ELF-1 (cell line): ENCODE results near the gene HERC2.
"Not testable (repeated sequence)": the region's sequence is repeated elsewhere in the genome, so short reads cannot be mapped to it uniquely, and the experiment has no call there.

Experiments used
- DNase-seq: peaks from one replicate; pipeline ENCODE4 v3.0.0-alpha.2; 2016; ENCODE audit warnings: low read depth, low spot score

Gene HERC2

DNA sequence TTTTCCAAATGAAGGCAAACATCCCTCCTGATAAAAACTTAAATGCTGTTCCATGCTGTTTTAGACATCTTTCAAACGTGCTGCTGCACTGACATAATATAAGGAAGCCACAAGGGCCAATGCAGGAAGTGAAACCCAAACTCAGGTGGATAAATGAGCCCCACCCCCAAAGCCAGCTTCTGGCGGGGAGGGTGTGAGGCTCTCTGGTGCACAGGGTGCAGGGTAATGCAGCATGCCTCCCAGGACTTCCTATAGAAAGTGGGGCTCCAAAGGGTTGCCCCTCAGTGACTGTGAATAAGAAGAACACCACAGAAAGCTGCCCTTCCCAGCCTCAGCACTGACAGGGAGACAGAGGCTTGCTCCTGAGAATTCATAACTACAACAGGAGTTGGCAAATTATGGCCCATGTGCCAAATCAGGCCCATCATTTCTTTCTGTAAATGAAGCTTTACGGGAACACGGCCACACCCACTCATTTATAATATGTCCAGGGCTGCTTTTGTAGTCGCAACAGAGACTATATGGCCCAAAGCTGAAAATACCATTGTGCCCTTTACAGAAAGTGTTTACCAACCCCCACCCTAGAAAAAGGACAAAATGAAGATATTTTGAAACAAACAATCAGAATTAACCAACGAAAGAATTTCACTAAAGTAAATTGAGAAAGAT, 185.6 kb downstream of the HERC2 start:
- DNase-seq, result not testable (repeated sequence)

DNA sequence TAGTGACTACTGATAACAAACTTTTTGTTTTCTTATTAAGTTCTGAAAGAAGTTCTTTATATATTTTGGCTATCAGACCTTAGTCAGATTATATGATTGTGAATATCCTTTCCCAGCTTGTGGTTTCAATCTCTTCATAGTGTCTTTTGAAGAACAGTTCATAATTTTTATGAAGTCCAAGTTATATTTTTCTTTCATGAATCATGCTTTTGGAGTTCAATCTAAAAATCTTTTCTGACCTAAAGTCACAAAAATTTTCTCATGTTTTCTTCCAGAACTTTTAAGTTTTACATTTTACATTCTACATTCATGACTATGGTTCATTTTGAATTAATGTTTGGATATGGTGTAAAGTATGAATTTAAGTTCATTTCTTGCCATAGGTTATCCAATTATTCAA, 188.7 kb downstream of the HERC2 start:
- DNase-seq, result no peak

DNA sequence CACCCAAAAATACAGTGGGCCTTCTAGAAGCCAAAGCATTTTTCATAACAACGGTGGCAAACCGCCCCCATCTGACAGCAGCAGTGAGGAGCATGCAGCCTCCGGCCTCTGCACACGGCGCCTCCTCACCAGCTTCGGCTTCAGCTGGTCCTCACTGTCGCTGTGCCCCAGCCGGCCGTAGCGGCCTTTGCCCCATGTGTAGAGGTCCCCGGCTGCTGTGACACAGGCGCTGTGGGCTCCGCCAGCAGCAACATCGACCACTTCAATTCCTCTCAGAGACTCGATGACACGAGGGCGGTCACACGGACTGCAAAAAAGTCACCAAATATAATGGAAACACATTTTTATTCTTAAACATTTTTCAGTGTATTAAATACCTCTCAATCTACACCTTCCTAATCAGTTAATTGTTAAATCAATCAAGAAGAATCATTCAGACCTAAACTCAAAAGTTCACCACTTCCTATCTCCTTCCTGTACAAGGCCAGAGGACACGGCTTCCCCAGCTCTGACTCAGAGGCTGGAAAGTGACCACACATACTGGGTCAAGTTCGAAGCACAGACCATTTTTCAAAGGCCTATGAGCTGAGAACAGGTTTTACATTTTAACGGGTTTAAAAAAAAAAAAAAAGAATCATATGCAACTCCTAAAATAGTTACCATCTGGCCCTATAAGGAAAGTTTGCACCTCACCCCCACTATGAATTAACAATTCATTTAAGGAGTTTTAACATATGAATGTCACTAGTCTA, 189.3 kb downstream of the HERC2 start:
- DNase-seq, result no peak

DNA sequence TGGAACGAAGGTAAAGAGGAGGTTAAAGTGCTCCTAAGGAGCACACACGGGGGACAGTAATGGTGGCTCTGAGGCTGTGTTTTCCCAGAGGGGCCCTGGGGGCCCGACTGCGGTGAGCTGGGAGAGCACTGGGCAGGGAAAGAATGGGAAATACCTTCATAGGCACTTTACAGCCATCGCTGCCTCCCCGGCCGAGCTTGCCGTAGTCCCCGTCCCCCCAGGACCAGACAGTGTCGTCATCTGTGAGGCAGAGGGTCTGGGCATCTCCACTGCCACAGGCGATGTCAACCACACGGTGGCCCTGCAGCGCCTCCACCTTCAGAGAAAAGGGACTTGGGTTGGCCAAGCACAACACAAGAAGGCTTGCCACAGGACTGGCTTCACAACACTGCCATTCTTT, 190.0 kb downstream of the HERC2 start:
- no peak for DNase-seq

DNA sequence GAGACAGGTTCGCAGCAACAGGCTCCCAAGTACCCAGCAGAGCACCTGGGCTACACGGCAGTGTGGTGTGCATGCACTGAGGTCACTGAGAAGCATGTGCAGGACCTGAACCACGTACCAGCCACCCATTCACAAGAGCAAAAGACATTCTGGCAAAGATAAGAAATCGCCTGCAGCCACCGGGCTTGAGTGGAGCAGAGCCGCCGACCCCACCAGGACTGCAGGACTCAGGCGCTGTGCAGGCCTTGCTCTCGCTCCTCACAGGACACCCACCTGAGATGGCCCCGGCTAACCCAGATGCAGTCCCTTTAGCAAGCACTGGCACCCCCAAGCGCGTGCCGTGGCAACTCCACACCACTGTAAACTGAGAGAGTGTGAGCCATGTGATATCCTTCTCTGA, 190.6 kb downstream of the HERC2 start:
- DNase-seq, result no peak

DNA sequence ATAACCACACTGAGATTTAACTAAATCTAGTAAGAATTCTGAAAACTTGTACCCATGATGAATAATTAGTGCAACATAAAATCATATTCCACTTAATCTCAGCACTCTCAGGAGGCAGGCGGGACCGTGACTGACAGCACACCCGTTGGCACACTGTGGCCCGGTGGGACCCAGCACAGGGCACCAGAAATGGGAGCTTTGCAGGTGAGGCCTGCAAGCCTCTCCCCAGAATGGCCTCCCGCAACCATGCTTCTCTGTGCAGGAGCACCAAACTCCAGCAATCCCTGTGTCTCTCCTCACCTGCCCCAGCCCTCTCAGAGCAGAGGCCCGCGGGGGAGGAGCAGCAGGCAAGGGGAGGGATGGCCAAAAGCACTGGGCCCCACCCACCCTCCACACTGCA, 191.3 kb downstream of the HERC2 start:
- no peak for DNase-seq

DNA sequence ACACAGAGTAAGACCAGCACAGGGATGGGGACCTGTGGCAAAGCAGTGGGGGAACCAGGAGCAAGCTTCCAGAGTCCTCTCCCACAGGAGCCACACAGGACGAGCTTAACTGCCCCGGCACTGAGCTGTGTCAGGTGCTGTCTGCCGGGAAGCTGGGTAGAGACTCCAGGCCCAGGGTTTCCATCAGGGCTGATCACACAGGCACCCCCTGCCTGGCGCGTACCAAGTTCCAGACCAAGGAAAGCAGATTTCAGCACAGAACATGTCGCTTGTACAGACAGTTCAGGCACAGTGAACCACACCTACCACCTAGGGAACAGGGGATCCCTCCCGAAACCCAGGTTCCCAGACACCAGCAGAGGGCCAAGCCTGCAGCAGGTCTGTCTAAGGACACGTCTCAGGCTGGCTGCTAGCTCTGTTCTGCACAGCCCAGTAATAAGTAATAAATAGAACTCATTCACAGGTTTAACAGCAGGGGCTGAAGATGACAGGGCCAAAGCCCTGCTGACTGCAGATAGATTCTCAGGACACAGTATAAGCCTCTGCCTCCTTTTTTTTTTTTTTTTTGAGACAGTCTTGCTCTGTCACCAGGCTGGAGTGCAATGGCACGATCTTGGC, 192.6 kb downstream of the HERC2 start:
- no peak for DNase-seq

DNA sequence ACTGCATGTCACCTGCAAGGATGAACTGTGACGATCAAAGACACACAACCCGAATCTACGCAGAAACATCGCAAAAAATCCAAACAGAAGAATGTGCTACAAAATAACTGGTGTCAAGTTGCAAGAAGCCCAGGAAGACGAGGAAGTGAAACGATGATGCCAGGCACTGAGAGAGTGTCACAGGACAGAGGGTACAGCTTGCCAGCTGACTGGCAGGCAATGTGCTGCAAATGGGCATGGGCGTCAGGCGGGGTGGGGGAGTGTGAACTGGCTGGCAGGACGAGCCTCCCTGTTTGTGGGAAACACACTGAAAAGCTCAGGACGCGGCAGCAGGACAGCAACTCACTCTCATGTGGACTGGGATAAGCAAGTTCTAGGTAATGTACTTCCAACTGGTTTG, 193.9 kb downstream of the HERC2 start:
- DNase-seq, result no peak

DNA sequence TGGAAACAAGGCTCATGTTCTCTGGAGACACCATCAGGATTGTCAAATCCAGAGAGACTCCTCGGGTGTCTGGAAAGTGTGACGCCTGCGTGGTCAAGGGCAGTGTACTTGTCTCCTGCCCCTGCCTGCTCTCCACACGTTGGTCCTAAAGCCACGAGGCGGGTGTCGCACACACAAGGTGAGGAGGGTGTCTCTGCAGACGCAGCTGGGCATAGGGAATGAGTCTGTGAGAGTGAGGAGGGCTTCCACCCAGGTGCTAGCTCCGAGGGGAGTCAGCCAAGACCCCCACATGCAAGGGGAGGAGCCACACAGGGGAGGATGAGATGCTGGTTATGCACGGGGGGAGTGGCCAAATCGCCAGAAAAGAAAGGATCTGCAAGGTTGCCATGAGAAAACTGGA, 194.9 kb downstream of the HERC2 start:
- no peak for DNase-seq

DNA sequence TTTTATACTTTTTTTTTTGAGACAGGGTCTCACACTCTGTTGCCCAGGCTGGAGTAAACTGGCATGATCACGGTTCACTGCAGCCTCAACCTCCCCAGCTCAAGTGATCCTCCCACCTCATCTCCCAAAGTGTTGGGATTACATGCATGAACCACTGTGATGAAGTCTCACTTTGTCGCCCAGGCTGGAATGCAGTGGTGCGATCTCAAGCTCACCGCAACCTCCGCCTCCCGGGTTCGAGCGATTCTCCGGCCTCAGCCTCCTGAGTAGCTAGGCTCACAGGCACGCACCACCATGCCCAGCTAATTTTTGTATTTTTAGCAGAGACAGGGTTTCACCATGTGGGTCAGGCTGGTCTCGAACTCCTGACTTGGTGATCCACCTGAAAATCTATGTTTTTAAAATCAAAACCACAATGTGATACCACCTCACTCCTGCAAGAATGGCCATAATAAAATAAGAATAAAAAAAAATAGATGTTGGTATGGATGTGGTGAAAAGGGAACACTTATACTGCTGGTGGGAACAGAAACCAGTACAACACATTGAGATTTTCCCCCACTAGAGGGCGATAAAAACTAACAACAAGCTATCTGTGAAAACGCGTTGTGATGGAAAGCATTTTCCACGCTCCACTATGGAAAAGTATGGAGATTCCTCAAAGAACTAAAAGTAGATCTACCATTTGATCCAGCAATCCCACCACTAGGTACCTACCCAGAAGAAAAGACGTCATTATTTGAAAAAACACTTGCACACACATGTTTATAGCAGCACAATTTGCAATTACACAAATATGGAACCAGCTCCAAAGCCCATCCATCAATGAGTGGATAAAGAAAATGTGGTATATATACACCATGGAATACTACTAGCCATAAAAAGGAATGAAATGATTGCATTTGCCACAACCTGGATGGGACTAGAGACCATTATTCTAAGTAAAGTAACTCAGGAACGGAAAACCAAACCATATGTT, 196.0 kb downstream of the HERC2 start:
- DNase-seq, result peak; percentile 21

DNA sequence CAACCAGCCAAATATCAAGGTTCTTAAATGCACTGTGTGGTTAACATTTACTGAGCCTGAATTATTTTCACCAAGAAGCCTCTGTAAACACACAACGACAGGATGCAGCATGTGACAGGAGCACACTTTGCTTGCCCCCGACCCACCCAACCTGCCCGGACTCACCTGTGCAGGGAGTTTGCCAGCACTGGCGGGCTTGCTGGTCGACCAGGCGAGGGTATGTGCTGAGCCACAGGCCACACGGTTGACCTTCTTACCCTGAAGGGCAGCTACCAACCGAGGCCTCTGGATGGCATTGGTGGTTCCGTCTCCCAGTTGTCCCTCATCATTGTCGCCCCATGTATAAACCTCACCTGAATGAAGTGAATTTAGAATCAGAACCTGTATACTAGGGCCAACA, 197.1 kb downstream of the HERC2 start:
- DNase-seq, result no peak

DNA sequence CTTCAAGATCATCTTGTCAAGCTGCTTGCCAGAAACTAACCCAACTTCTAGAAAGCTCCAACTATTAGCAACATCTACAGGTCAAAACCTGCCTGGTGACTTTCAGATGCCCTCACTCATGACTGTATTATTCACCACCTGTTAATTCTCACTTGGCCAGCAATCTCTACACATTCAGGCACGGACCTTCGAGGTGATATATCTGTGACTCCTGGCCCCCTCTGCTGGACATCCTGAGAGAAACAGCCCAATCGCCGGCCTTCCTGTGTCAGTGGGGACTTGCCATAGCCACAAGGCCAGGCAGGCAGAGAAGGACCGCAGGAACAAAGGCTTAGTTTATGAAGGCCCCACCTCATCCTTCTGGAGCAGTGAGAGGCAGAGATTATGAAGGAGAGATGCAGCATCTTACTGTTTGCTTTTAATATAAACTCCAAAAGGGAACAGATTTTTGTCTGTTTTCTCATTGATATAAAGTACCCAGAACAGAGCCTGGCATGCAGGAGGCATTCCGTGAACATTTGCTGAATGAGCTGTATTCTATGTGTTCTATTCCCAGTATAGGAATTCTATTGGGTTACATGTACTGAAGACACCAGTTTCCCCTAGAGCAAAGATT, 198.5 kb downstream of the HERC2 start:
- peak; percentile 85 for DNase-seq

DNA sequence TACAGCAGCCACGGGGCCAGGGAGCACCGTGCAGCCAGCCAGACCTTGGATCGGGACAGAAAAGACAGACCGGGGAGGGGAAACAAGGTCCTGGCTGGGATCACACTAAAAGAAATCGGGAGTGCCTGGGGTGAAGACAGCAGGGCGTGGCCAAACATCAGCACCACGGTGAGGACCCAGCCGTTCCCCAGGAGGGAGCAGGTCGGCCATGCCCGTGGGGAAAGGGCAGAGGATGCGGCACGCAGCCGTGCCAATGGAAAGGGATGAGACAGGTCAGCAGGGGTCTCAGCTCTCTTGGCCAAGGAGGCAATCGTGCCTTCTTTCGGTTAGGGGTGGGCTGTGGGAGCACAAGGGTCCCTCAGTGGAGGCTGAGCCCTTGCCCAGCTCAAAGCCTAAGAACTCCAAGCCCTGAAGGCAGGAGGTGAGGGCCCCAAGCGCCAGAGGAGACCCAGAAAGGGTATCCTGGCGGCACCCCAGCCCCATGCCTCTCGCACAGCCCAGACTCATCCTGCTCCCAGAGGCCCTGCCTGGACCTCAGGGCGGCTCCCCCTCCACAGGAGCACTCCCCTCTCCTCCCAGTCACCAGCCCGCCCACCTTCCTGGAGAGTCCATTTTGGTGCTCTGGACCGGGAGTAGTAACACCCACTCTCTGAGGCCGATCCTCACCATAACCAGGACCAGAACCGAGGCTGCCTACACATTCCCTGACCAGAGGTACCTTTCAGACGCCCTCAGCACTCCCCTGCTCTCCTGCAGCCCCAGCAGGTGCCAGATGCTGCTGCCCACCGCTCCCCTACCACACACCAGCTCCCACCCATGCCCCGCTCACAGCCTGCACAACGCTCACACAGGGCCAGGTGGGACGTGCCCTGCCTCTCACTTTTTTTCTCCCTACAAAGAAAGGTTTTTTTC, 199.7 kb downstream of the HERC2 start:
- no peak for DNase-seq

DNA sequence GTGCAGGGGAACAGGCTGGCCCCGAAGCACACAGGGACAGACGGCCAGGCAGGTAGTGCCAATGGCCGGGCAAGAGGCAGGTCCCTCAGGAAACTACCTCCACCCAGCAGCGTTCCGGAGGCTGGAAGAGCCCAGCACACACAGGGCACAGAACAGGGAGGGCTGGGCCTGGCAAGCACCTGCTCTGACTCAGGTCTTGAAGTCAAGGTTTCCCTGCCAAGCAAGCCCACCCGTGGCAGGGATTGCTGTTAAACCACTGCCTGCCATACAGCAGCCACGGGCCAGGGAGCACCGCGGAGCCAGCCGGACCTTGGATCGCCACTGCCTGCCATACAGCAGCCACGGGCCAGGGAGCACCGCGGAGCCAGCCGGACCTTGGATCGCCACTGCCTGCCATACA, 200.4 kb downstream of the HERC2 start:
- not testable (repeated sequence) for DNase-seq

DNA sequence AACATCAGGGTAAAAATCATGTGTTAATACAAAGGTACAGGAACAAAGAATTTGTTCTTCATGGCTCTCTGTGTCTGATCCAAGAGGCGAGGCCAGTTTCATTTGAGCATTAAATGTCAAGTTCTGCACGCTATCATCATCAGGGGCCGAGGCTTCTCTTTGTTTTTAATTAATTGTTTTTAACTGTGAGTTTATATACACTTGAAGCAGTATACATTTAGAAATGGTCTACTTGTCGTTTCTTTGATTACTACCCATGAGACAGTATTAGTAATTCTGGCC, 201.7 kb downstream of the HERC2 start:
- no peak for DNase-seq

DNA sequence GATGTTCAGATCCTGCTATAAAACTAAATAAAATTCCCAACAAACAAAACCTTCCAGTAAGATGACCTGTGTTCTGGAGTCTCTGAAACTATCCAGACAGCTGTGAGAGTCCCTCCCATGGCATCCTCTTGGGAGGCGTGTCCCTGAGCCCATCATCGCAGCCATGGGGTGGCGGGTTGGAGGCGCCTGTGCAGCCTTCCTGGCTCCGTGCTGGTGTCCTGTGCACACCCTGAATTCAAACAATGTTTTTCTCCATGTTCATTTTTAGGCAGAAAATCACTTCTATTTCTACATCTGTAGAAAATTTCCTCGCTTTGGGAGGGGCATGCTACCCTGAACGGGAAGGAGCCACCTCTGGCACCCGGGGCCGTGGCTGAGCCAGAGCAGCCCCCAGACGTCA, 203.4 kb downstream of the HERC2 start:
- no peak for DNase-seq

DNA sequence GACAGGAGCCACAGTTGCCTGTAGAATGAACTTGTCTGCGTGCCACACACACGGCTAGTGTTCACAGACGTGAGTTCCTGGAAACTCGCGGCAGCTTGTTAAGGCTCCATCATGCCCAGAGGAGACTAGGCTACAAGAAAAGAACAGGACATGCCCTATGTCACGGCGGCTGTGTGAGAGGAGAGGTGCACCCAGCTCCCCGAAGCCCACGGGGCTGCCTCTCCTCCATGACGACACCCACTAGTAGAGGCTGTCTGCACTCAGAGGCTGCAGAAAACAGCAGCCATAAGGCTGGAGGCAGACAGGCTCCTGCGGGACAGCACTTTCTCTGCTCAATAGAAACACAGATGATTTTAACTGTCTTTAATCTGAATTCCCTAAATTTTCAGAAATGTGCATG, 203.9 kb downstream of the HERC2 start:
- DNase-seq, result no peak

DNA sequence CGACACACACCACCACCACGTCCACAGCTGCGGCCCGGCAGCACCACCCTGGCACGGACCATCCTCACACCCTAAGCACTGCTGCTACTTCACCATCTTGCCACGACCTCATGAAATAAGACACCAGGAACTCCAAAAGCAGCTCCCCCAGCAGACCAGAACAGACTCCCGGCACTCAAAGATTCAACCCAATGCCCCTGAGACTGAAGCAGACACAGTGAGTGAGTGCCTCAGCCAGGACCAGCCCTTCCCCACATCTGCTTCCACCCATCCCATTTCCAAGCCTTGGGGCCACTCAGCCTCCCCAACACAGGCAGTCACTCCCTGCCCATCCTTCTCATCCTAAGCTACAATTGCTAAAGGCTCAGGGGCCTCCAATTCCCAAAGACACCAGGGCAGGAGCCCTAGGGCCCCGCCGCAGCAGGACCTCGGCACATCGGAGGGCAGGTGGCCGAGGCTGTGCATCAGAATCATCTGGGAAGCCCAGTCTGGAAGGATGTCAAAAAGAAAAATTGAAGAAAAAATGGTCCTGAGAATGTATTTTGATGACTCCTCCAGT, 204.5 kb downstream of the HERC2 start:
- no peak for DNase-seq

DNA sequence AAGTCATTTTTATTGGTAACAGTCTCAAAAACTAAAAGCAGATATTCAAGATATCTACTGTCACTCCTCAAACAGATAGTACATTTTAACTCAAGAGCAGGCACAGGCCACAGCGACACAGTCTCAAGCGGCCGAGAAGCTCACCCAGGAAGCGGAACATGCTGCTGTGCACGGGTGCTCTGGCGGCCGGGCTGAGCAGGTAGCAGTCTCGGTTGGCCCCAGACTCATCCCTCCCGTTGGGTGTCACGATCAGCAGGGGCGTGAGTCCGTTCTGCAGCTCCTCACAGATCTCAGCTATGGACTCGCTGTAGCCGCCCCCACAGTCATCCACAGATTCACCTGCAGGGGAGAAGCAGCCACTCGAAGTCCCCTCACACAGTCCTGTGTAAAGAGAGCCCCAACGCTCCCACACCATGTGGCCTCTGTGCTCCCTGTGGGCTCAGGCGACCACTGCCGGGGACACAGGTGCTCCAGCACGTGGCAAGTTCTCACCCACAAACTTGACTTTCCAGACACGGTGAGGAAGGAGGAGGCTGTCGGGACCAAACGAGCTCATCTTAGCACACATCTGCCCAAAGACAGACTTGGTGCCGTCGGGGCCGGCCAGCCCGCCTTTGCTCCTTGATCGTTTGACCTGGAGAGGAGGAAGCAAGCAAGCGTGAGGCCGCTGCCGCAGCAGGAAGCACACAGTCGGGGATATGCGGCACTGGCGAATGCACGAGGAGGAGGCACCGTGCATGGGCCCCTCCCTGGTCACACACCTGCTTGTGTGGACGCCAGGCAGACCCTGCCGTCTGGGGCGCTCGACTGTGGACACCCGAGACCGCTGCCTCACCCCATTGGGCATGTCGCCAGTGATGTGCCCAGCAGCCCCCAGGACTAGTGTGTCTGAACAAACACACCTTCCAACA, 205.2 kb downstream of the HERC2 start:
- DNase-seq, result no peak
